Testis (tissue), 2 donors: ENCODE results near the gene CXCL3.

Source experiments
- POLR2A ChIP-seq: fragments of 450-650 bp; IDR thresholded peaks from one replicate; pipeline ENCODE4 v1.6.1; 2017; ENCODE audit warnings: antibody characterized with exemption, mild to moderate bottlenecking, moderate library complexity
- TF ChIP-seq, protein P1 (sequence below), 3 experiments: fragments of 450-650 bp in 2 of 3; fragments of 200-600 bp in 1 of 3; sonication (generic) in 1 of 3; IDR thresholded peaks; one replicate each; pipeline ENCODE4 v1.5.1; 2016 to 2019; ENCODE audit warnings: antibody characterized with exemption in 3 of 3, mild to moderate bottlenecking in 2 of 3, moderate library complexity in 1 of 3

DNA sequence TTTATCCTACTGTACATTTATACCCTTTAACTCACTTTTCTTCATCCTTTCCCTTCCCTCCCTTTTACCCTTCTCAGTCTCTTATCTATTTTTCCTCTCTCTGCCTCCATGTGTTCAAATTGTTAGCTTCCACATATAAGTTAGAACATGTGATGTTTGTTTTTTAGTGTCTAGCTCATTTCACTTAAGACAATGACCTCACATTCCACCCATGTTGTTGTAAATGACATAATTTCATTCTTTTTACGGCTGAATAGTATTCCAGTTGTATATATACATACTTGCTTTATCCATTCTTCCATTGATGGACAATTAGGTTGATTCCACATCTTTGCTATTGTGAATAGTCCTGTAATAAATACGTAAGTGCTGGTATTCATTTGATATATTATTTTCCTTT, 7.3 kb upstream of the CXCL3 start:
- no peak for TF ChIP-seq POLR2A
- TF ChIP-seq, protein P1, sequence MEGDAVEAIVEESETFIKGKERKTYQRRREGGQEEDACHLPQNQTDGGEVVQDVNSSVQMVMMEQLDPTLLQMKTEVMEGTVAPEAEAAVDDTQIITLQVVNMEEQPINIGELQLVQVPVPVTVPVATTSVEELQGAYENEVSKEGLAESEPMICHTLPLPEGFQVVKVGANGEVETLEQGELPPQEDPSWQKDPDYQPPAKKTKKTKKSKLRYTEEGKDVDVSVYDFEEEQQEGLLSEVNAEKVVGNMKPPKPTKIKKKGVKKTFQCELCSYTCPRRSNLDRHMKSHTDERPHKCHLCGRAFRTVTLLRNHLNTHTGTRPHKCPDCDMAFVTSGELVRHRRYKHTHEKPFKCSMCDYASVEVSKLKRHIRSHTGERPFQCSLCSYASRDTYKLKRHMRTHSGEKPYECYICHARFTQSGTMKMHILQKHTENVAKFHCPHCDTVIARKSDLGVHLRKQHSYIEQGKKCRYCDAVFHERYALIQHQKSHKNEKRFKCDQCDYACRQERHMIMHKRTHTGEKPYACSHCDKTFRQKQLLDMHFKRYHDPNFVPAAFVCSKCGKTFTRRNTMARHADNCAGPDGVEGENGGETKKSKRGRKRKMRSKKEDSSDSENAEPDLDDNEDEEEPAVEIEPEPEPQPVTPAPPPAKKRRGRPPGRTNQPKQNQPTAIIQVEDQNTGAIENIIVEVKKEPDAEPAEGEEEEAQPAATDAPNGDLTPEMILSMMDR (IDR thresholded peaks at IDR 0.05): no peak
